Panc1 (cell line): Measurements from ENCODE around the gene PIPOX. TPM values are rescaled to one million over a fixed set of nuclear protein-coding genes. Genes with fewer than 3 reads are reported as not detected.

Source experiments
- ATAC-seq: fragments of 200-7000 bp; cut with Tn5 transposase; 2 replicates; pipeline ENCODE4 v1.9.1; 2020; ENCODE audit warnings: mild to moderate bottlenecking, moderate library complexity
- BruUV-seq: library from RNA; stranded (reverse); fragments of 400-500 nt; replicated peaks from 2 replicates; lab custom pipeline; 2021; lab: Mats Ljungman, UMichigan
- CTCF ChIA-PET: fragments of 300-600 bp; sonication (Branson Sonifier 250); formaldehyde crosslinking; loops from one replicate; lab custom pipeline; 2022; ENCODE audit warnings: antibody characterized with exemption; lab: Charles Lee
- POLR2A ChIA-PET: fragments of 300-600 bp; sonication (Branson Sonifier 250); formaldehyde crosslinking; loops from one replicate; lab custom pipeline; 2022; ENCODE audit warnings: antibody characterized with exemption; lab: Charles Lee
- DNase-seq: peaks from one replicate; pipeline ENCODE4 v3.0.0-alpha.2; 2010; ENCODE audit warnings: low read depth, low spot score
- H3K27ac ChIP-seq: 2 replicates; pipeline ENCODE4 v1.5.1; 2011; ENCODE audit warnings: mild to moderate bottlenecking, low read length, inconsistent platforms
- H3K27me3 ChIP-seq: fragments of 200-500 bp; sonication (Bioruptor generic); 2 replicates; pipeline ENCODE4 v1.6.0; 2014; ENCODE audit warnings: low read length, inconsistent platforms; ENCODE audit not compliant: control insufficient read depth, insufficient read depth
- H3K36me3 ChIP-seq: fragments of 200-500 bp; sonication (Bioruptor generic); 2 replicates; pipeline ENCODE4 v1.5.1; 2014; ENCODE audit warnings: inconsistent platforms, mild to moderate bottlenecking, low read length, moderate library complexity; ENCODE audit not compliant: control insufficient read depth, insufficient read depth
- H3K4me1 ChIP-seq: 2 replicates; pipeline ENCODE4 v1.5.1; 2011; ENCODE audit warnings: inconsistent platforms, mild to moderate bottlenecking, low read length, moderate library complexity; ENCODE audit not compliant: control insufficient read depth, insufficient read depth
- H3K4me3 ChIP-seq, 2 experiments: 2 replicates each; pipeline ENCODE4 v1.5.1; 2011 to 2012; ENCODE audit warnings: low read depth in 2 of 2, low read length in 2 of 2, mild to moderate bottlenecking in 2 of 2, inconsistent platforms in 1 of 2, moderate library complexity in 1 of 2
- H3K9me3 ChIP-seq: fragments of 200-500 bp; sonication (Bioruptor generic); 2 replicates; pipeline ENCODE4 v1.5.1; 2014; ENCODE audit warnings: low read depth, mild to moderate bottlenecking, inconsistent platforms, low read length, moderate library complexity; ENCODE audit not compliant: control insufficient read depth, insufficient read depth
- POLR2AphosphoS5 ChIP-seq: IDR thresholded peaks from 2 replicates; pipeline ENCODE4 v1.6.1; 2012; ENCODE audit warnings: mild to moderate bottlenecking, low read depth, low read length, moderate library complexity
- SIN3A ChIP-seq: IDR thresholded peaks from 2 replicates; pipeline ENCODE4 v1.6.1; 2012; ENCODE audit warnings: low read depth, mild to moderate bottlenecking, low read length, moderate library complexity, borderline replicate concordance; ENCODE audit not compliant: insufficient read depth
- TCF7L2 ChIP-seq: IDR thresholded peaks from 2 replicates; pipeline ENCODE4 v1.6.1; 2011; ENCODE audit warnings: mild to moderate bottlenecking, low read depth, low read length, inconsistent platforms
- in situ Hi-C: cut with HindIII; loops from 2 replicates; pipeline ENCODE4 v1.10.0; 2016; ENCODE audit warnings: low sequenced_read_pairs, low pct_unique_long_range_greater_than_20kb
- intact Hi-C: fragments of 100-400 bp; cut with micrococcal nuclease; formaldehyde crosslinking; loops from one replicate; pipeline ENCODE4 v1.10.0; 2022; ENCODE audit not compliant: unreplicated experiment
- total RNA-seq: library from RNA; stranded (reverse); gene quantifications from one replicate; pipeline ENCODE4 v1.2.1, GENCODE V29; 2021; ENCODE audit not compliant: unreplicated experiment
- TF ChIP-seq, protein P1 (sequence below), 2 experiments: IDR thresholded peaks; 2 replicates each; pipeline ENCODE4 v1.6.1; 2011 to 2012; ENCODE audit warnings: low read depth in 2 of 2, control low read depth in 1 of 2, low read length in 1 of 2, mild to moderate bottlenecking in 1 of 2, moderate library complexity in 1 of 2; ENCODE audit not compliant: insufficient read depth in 1 of 2
- TF ChIP-seq, protein P2 (sequence below): fragments of 450-650 bp; IDR thresholded peaks from 2 replicates; pipeline ENCODE4 v1.5.1; 2017; ENCODE audit warnings: mild to moderate bottlenecking

PIPOX gene
- total RNA-seq, 1 experiment from 2014 or later = 2.4 TPM

DNA sequence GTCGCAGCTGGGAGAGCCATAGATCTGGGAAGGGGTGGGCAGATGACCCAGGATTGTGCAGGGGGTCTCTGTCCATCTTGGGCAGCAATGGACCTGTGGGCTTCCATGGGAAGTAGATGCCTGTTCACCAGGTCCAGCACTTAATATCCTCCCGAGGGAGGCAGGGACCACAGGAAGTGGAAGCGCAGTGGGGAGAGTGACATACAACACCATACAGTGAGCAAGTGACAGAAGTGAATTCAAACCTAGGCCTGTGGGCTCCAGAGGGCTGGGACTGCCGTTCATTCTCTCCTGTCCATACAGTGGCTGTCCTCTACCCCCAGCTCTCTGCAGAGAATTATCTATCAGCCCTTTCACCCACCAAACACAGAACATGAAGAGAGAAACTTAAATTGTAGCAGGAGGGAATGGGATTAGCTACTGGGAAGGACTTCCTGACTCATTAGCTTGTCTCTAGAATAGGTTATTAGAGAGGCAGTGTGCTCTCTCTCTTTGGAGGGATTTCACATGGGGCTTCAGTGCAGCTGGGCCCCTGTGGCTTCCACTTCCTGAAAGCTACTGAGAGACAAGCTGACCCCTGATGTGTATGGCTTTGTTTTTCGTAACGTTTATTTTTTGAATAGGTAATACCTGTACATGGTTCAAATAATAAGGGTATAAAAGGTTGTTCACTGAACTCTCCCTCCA is 24.0 kb upstream of the PIPOX start:
- Histone ChIP-seq H3K4me1 (peaks cover 8% of the 10 kb centered on the region; the same call in 1 of the 2 replicates), H3K36me3 (no peaks in the 10 kb centered on the region), H3K27me3 (peaks cover 30% of the 10 kb centered on the region), H3K27ac (no peak overlapping the region), H3K4me3 (no peak overlapping the region), H3K9me3 (no peaks in the 10 kb centered on the region)
- DNase-seq (no peak), ATAC-seq (peak; percentile 65)
- ChIA-PET POLR2A (no interaction called here), CTCF (interaction anchor here (0.5 kb wide), 1 partner anchor 161 kb away, joined by 6 read pairs; the partner anchor contains the start of gene MYO18A)
- no TSS peak for BruUV-seq
- intact Hi-C loops = no loop called here
- no peak for TF ChIP-seq TCF7L2
- in situ Hi-C loops = no loop called here

DNA sequence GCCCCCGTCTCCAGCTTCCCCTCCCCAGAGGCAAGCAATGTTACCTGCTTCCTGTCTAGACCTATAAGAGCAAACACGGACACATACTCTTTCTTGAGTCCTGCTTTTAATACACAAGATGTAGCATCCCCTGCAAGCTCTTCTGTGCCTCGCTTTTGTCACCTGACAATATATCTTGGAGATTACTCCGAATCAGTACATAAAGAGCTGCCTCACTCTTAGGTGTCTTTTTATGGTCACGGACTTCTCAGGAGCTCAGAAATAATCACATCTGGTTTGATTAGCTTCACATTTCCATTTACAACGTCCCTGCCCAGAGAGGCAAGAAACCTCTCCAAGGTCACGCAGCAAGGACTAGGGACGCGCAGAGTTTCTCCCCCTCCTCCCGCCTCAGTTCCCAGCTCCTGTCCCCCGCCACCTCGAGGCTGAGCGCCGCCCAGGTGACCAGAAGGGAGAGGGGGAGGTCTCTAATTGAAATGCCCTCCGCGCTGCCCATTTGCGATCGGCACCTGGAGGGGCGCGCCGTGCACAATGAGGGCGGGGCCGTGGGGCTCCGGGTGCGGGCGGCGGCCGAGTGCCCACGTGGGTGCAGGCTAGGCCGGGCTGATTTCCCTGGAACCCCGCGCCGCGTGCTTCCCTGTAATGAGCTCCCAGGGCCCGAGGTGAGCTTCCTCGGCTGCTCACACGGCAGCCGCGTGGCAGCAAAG is 23.3 kb upstream of the PIPOX start:
- DNase-seq = no peak
- intact Hi-C loops (no loop called here), in situ Hi-C loops (no loop called here)
- ChIA-PET CTCF (interaction anchor here (0.6 kb wide), 1 partner anchor 97 kb away, joined by 3 read pairs; no protein-coding TSS in a partner anchor), POLR2A (no interaction called here)
- Histone ChIP-seq H3K4me1 (peaks cover 8% of the 10 kb centered on the region; the same call in 1 of the 2 replicates), H3K9me3 (no peaks in the 10 kb centered on the region), H3K36me3 (no peaks in the 10 kb centered on the region), H3K27me3 (peaks cover 27% of the 10 kb centered on the region), H3K27ac (no peak overlapping the region), H3K4me3 (no peak overlapping the region)
- no TSS peak for BruUV-seq
- ATAC-seq = no peak
- TF ChIP-seq, protein P1, sequence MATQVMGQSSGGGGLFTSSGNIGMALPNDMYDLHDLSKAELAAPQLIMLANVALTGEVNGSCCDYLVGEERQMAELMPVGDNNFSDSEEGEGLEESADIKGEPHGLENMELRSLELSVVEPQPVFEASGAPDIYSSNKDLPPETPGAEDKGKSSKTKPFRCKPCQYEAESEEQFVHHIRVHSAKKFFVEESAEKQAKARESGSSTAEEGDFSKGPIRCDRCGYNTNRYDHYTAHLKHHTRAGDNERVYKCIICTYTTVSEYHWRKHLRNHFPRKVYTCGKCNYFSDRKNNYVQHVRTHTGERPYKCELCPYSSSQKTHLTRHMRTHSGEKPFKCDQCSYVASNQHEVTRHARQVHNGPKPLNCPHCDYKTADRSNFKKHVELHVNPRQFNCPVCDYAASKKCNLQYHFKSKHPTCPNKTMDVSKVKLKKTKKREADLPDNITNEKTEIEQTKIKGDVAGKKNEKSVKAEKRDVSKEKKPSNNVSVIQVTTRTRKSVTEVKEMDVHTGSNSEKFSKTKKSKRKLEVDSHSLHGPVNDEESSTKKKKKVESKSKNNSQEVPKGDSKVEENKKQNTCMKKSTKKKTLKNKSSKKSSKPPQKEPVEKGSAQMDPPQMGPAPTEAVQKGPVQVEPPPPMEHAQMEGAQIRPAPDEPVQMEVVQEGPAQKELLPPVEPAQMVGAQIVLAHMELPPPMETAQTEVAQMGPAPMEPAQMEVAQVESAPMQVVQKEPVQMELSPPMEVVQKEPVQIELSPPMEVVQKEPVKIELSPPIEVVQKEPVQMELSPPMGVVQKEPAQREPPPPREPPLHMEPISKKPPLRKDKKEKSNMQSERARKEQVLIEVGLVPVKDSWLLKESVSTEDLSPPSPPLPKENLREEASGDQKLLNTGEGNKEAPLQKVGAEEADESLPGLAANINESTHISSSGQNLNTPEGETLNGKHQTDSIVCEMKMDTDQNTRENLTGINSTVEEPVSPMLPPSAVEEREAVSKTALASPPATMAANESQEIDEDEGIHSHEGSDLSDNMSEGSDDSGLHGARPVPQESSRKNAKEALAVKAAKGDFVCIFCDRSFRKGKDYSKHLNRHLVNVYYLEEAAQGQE (IDR thresholded peaks at IDR 0.05; ENCODE audit: insufficient read depth in 1 of 2, low read depth in 2 of 2, low read length in 1 of 2) = no peak
- TF ChIP-seq POLR2AphosphoS5 (no peak), SIN3A (no peak), TCF7L2 (no peak)
- TF ChIP-seq, protein P2, sequence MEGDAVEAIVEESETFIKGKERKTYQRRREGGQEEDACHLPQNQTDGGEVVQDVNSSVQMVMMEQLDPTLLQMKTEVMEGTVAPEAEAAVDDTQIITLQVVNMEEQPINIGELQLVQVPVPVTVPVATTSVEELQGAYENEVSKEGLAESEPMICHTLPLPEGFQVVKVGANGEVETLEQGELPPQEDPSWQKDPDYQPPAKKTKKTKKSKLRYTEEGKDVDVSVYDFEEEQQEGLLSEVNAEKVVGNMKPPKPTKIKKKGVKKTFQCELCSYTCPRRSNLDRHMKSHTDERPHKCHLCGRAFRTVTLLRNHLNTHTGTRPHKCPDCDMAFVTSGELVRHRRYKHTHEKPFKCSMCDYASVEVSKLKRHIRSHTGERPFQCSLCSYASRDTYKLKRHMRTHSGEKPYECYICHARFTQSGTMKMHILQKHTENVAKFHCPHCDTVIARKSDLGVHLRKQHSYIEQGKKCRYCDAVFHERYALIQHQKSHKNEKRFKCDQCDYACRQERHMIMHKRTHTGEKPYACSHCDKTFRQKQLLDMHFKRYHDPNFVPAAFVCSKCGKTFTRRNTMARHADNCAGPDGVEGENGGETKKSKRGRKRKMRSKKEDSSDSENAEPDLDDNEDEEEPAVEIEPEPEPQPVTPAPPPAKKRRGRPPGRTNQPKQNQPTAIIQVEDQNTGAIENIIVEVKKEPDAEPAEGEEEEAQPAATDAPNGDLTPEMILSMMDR = no peak
